Trophoblast cell (in vitro differentiated cells and primary cell): ENCODE data around the gene COIL.
A peak's percentile ranks its signal among the peaks of the same experiment; 100 is the strongest.

Experiments
- DNase-seq, 2 donors: peaks; one replicate each; pipeline ENCODE4 v3.0.0-alpha.2; 2016
- H2AFZ ChIP-seq: 2 replicates; pipeline ENCODE4 v1.6.1; 2013; ENCODE audit warnings: low read length, moderate library complexity, mild to moderate bottlenecking; ENCODE audit not compliant: insufficient read depth, poor library complexity
- H2AK5ac ChIP-seq: 2 replicates; pipeline ENCODE4 v1.6.1; 2013; ENCODE audit warnings: mild to moderate bottlenecking, low read length
- H2BK120ac ChIP-seq: 2 replicates; pipeline ENCODE4 v1.6.1; 2013; ENCODE audit warnings: low read length, mild to moderate bottlenecking, moderate library complexity; ENCODE audit not compliant: insufficient read depth, poor library complexity
- H2BK12ac ChIP-seq: 2 replicates; pipeline ENCODE4 v1.6.1; 2013; ENCODE audit warnings: mild to moderate bottlenecking, low read length, moderate library complexity
- H2BK5ac ChIP-seq: 2 replicates; pipeline ENCODE4 v1.6.1; 2013; ENCODE audit warnings: low read length, low read depth, moderate library complexity, mild to moderate bottlenecking; ENCODE audit not compliant: poor library complexity
- H3K14ac ChIP-seq: 2 replicates; pipeline ENCODE4 v1.6.1; 2013; ENCODE audit warnings: mild to moderate bottlenecking, low read length
- H3K18ac ChIP-seq: 2 replicates; pipeline ENCODE4 v1.6.1; 2013; ENCODE audit warnings: mild to moderate bottlenecking, low read length
- H3K23ac ChIP-seq: 2 replicates; pipeline ENCODE4 v1.6.1; 2013; ENCODE audit warnings: low read length
- H3K27ac ChIP-seq: 2 replicates; pipeline ENCODE4 v1.5.1; 2013; ENCODE audit warnings: low read depth, mild to moderate bottlenecking, inconsistent platforms, low read length, moderate library complexity
- H3K27me3 ChIP-seq: 2 replicates; pipeline ENCODE4 v1.6.1; 2013; ENCODE audit warnings: inconsistent platforms, mild to moderate bottlenecking, low read length, moderate library complexity; ENCODE audit not compliant: insufficient read depth
- H3K36me3 ChIP-seq, 2 experiments: 1 replicate in 1 of 2; 2 replicates in 1 of 2; pipeline ENCODE4 v1.6.1; 2013; ENCODE audit warnings: low read length in 2 of 2, mild to moderate bottlenecking in 2 of 2, moderate library complexity in 1 of 2; ENCODE audit not compliant: insufficient read depth in 2 of 2, control insufficient read depth in 1 of 2
- H3K4ac ChIP-seq: 2 replicates; pipeline ENCODE4 v1.6.1; 2013; ENCODE audit warnings: low read depth, mild to moderate bottlenecking, low read length, moderate library complexity
- H3K4me1 ChIP-seq, 2 experiments: 1 replicate in 1 of 2; 2 replicates in 1 of 2; pipeline ENCODE4 v1.6.1; 2013; ENCODE audit warnings: low read length in 2 of 2, mild to moderate bottlenecking in 2 of 2, moderate library complexity in 1 of 2; ENCODE audit not compliant: insufficient read depth in 2 of 2, control insufficient read depth in 1 of 2
- H3K4me2 ChIP-seq: 2 replicates; pipeline ENCODE4 v1.6.1; 2013; ENCODE audit warnings: inconsistent platforms, mild to moderate bottlenecking, low read length, moderate library complexity
- H3K4me3 ChIP-seq: 2 replicates; pipeline ENCODE4 v1.5.1; 2013; ENCODE audit warnings: mild to moderate bottlenecking, low read depth, low read length, inconsistent platforms
- H3K79me1 ChIP-seq: one replicate; pipeline ENCODE4 v1.6.1; 2013; ENCODE audit warnings: low read length
- H3K79me2 ChIP-seq: 2 replicates; pipeline ENCODE4 v1.6.1; 2013; ENCODE audit warnings: low read length, mild to moderate bottlenecking; ENCODE audit not compliant: control insufficient read depth, insufficient read depth, poor library complexity
- H3K9ac ChIP-seq: 2 replicates; pipeline ENCODE4 v1.6.1; 2013; ENCODE audit warnings: mild to moderate bottlenecking, low read length
- H3K9me3 ChIP-seq: 2 replicates; pipeline ENCODE4 v1.6.1; 2013; ENCODE audit warnings: low read depth, mild to moderate bottlenecking, control low read depth, inconsistent platforms, low read length; ENCODE audit not compliant: insufficient read depth
- H4K12ac ChIP-seq: 2 replicates; pipeline ENCODE4 v1.6.1; 2013; ENCODE audit warnings: low read depth, mild to moderate bottlenecking, low read length, moderate library complexity
- H4K8ac ChIP-seq: 2 replicates; pipeline ENCODE4 v1.6.1; 2013; ENCODE audit warnings: low read depth, mild to moderate bottlenecking, low read length, moderate library complexity
- H4K91ac ChIP-seq: one replicate; pipeline ENCODE4 v1.6.1; 2013; ENCODE audit warnings: low read depth, mild to moderate bottlenecking, low read length, moderate library complexity
- WGBS: extraction: QIAGEN DNeasy Blood & Tissue Kit; methylation state at CpG from one replicate; pipeline ENCODE4 v1.1.7; 2013; ENCODE audit warnings: missing lambda C conversion rate; ENCODE audit not compliant: insufficient read length, insufficient coverage; ENCODE audit errors: extremely low coverage; 5-methylcytosine and 5-hydroxymethylcytosine counted together

COIL gene

GRCh38 chr17:56935461-56935860, 25.4 kb downstream of the COIL start:
- Histone ChIP-seq H3K14ac (no peak overlapping the region), H3K9me3 (peaks cover 2% of the 10 kb centered on the region), H4K91ac (no peak overlapping the region), H2BK12ac (no peak overlapping the region), H2BK5ac (no peak overlapping the region), H3K18ac (no peak overlapping the region), H3K36me3 (peaks cover 3 to 4% of the 10 kb centered on the region in 2 experiments), H3K4ac (no peak overlapping the region), H3K4me1 (peaks cover 2% of the 10 kb centered on the region in 2 experiments), H3K79me2 (no peaks in the 10 kb centered on the region), H3K23ac (no peak overlapping the region), H2AFZ (no peak overlapping the region), H3K27me3 (no peaks in the 10 kb centered on the region), H3K4me2 (no peak overlapping the region), H3K4me3 (no peak overlapping the region), H2BK120ac (no peak overlapping the region), H4K8ac (no peak overlapping the region), H2AK5ac (no peak overlapping the region), H3K27ac (no peak overlapping the region), H4K12ac (no peak overlapping the region), H3K9ac (no peak overlapping the region), H3K79me1 (no peaks in the 10 kb centered on the region)
- no peak for DNase-seq
- WGBS: no CpG with 5 or more reads among the region's 3 CpGs

- H3K79me2 ChIP-seq: no peaks in the 10 kb centered on the region
- H4K8ac ChIP-seq: no peak overlapping the region
- peak; percentile 63 to 75 for DNase-seq
- no peak overlapping the region for H3K4ac ChIP-seq
- no peak overlapping the region for H4K91ac ChIP-seq
- no peak overlapping the region for H2AFZ ChIP-seq
- no peak overlapping the region for H3K4me3 ChIP-seq
- no peak overlapping the region for H2BK120ac ChIP-seq
- no peak overlapping the region for H3K14ac ChIP-seq
- no peak overlapping the region for H2BK5ac ChIP-seq
- peaks cover 2% of the 10 kb centered on the region in 2 experiments for H3K4me1 ChIP-seq
- peaks cover 3 to 4% of the 10 kb centered on the region in 2 experiments for H3K36me3 ChIP-seq
- H4K12ac ChIP-seq: no peak overlapping the region
- no CpG with 5 or more reads among the region's 4 CpGs for WGBS
- H3K18ac ChIP-seq: no peak overlapping the region
- H2AK5ac ChIP-seq: no peak overlapping the region
- no peak overlapping the region for H3K27ac ChIP-seq
- no peaks in the 10 kb centered on the region for H3K27me3 ChIP-seq
- H3K9me3 ChIP-seq: peaks cover 2% of the 10 kb centered on the region
- no peak overlapping the region for H3K9ac ChIP-seq
- H3K79me1 ChIP-seq: no peaks in the 10 kb centered on the region
- H3K4me2 ChIP-seq: no peak overlapping the region
- H3K23ac ChIP-seq: no peak overlapping the region
- no peak overlapping the region for H2BK12ac ChIP-seq
These were observed 26.6 kb downstream of the COIL start for GRCh38 chr17:56934280-56934679.

GRCh38 chr17:56933868-56934267, 27.0 kb downstream of the COIL start:
- Histone ChIP-seq H4K8ac (no peak overlapping the region), H3K23ac (no peak overlapping the region), H2AFZ (no peak overlapping the region), H3K18ac (no peak overlapping the region), H4K12ac (no peak overlapping the region), H3K4me1 (peaks cover 2% of the 10 kb centered on the region in 2 experiments), H3K4me2 (no peak overlapping the region), H3K36me3 (peaks cover 3 to 4% of the 10 kb centered on the region in 2 experiments), H3K14ac (no peak overlapping the region), H3K79me2 (no peaks in the 10 kb centered on the region), H3K9me3 (peaks cover 2% of the 10 kb centered on the region), H2BK12ac (no peak overlapping the region), H2BK5ac (no peak overlapping the region), H3K4ac (no peak overlapping the region), H2BK120ac (no peak overlapping the region), H2AK5ac (no peak overlapping the region), H3K79me1 (no peaks in the 10 kb centered on the region), H3K27me3 (no peaks in the 10 kb centered on the region), H3K27ac (no peak overlapping the region), H4K91ac (no peak overlapping the region), H3K9ac (no peak overlapping the region), H3K4me3 (no peak overlapping the region)
- no peak for DNase-seq
- WGBS: no CpG with 5 or more reads among the region's 1 CpG

- no peak overlapping the region for H4K8ac ChIP-seq
- no peak overlapping the region for H4K91ac ChIP-seq
- WGBS: no CpG with 5 or more reads among the region's 8 CpGs
- no peak overlapping the region for H2BK5ac ChIP-seq
- H3K4me2 ChIP-seq: no peak overlapping the region
- no peak overlapping the region for H3K4ac ChIP-seq
- H4K12ac ChIP-seq: no peak overlapping the region
- H3K79me1 ChIP-seq: no peaks in the 10 kb centered on the region
- H2BK12ac ChIP-seq: no peak overlapping the region
- H3K9ac ChIP-seq: no peak overlapping the region
- H2AFZ ChIP-seq: no peak overlapping the region
- H3K14ac ChIP-seq: no peak overlapping the region
- H3K23ac ChIP-seq: no peak overlapping the region
- no peak overlapping the region for H3K27ac ChIP-seq
- DNase-seq: peak; percentile 90 to 94
- H3K27me3 ChIP-seq: no peaks in the 10 kb centered on the region
- H3K4me1 ChIP-seq: peaks cover 2% of the 10 kb centered on the region in 2 experiments
- H2BK120ac ChIP-seq: no peak overlapping the region
- no peak overlapping the region for H2AK5ac ChIP-seq
- H3K79me2 ChIP-seq: no peaks in the 10 kb centered on the region
- peaks cover 3 to 4% of the 10 kb centered on the region in 2 experiments for H3K36me3 ChIP-seq
- no peak overlapping the region for H3K18ac ChIP-seq
- peaks cover 2% of the 10 kb centered on the region for H3K9me3 ChIP-seq
- H3K4me3 ChIP-seq: no peak overlapping the region
These were observed 27.6 kb downstream of the COIL start for GRCh38 chr17:56933151-56933745.
